HepG2 (cell line): ENCODE data around the gene ENTPD6. TPM values are rescaled to one million over a fixed set of nuclear protein-coding genes. Genes with fewer than 3 reads are reported as not detected.
A peak's percentile ranks its signal among the peaks of the same experiment; 100 is the strongest.

ENCODE experiments used
- ATAC-seq: fragments of 200-7000 bp; cut with Tn5 transposase; 3 replicates; pipeline ENCODE4 v1.9.1; 2020; ENCODE audit warnings: mild to moderate bottlenecking, moderate library complexity
- BruUV-seq: library from RNA; stranded (reverse); fragments of 400-500 nt; replicated peaks from 2 replicates; lab custom pipeline; 2021; lab: Mats Ljungman, UMichigan
- CTCF ChIA-PET: fragments of 300-600 bp; formaldehyde crosslinking; extraction: SDS; loops from one replicate; lab custom pipeline; 2021; ENCODE audit warnings: low total read pairs, inconsistent platforms, low intra/inter-chr PET ratio; lab: Yijun Ruan, JAX
- POLR2A ChIA-PET: fragments of 350-600 bp; sonication (Branson Sonifier 250); formaldehyde crosslinking; loops from one replicate; lab custom pipeline; 2020; ENCODE audit warnings: antibody characterized with exemption, inconsistent platforms; lab: Yijun Ruan, JAX
- DNase-seq: peaks from one replicate; pipeline ENCODE4 v3.0.0-alpha.2; 2015; ENCODE audit warnings: low spot score
- FAIRE-seq: peaks from 3 replicates; lab custom pipeline; 2011; peaks lifted over from hg19 to GRCh38; lab: Jason Lieb, UNC
- H2AFZ ChIP-seq: one replicate; pipeline ENCODE4 v1.6.1; 2011; ENCODE audit warnings: low read length, inconsistent platforms
- H3K27ac ChIP-seq: fragments of 300-600 bp; 3 replicates; pipeline ENCODE4 v1.8.0; 2011; ENCODE audit warnings: mixed run types, mild to moderate bottlenecking, mixed read lengths, low read length, inconsistent platforms; ENCODE audit not compliant: insufficient read depth; ENCODE audit errors: extremely low read length
- H3K27me3 ChIP-seq, 2 experiments: fragments of 200-600 bp in 1 of 2; 2 replicates in 1 of 2; 3 replicates in 1 of 2; pipeline versions ENCODE4 v1.6.0 to v1.8.0; 2011; ENCODE audit warnings: low read length in 2 of 2, mild to moderate bottlenecking in 2 of 2, moderate library complexity in 2 of 2, inconsistent platforms in 1 of 2; ENCODE audit not compliant: insufficient read depth in 2 of 2, control insufficient read depth in 1 of 2
- H3K36me3 ChIP-seq, 2 experiments: fragments of 200-600 bp in 1 of 2; replicated peaks in 1 of 2; 2 replicates in 1 of 2; 3 replicates in 1 of 2; pipeline versions ENCODE4 v1.5.1 to v1.8.0; 2011; ENCODE audit warnings: low read length in 2 of 2, inconsistent platforms in 1 of 2; ENCODE audit not compliant: insufficient read depth in 2 of 2, control insufficient read depth in 1 of 2
- H3K4me1 ChIP-seq: 2 replicates; pipeline ENCODE4 v1.5.1; 2012; ENCODE audit warnings: low read length, inconsistent platforms; ENCODE audit not compliant: insufficient read depth
- H3K4me2 ChIP-seq: 2 replicates; pipeline ENCODE4 v1.6.0; 2011; ENCODE audit warnings: low read depth, low read length, inconsistent platforms
- H3K4me3 ChIP-seq, 3 experiments: fragments of 200-600 bp in 1 of 3; sonication (generic), shearing (Covaris generic) in 1 of 3; replicated peaks in 1 of 3; 2 replicates each; pipeline ENCODE4 v1.5.1; 2011 to 2016; ENCODE audit warnings: low read length in 3 of 3, inconsistent platforms in 2 of 3, low read depth in 2 of 3, mild to moderate bottlenecking in 2 of 3, control low read depth in 1 of 3, mixed read lengths in 1 of 3; ENCODE audit not compliant: insufficient read depth in 1 of 3
- H3K79me2 ChIP-seq: one replicate; pipeline ENCODE4 v1.6.1; 2011; ENCODE audit warnings: low read length, inconsistent platforms; ENCODE audit not compliant: insufficient read depth
- H3K9ac ChIP-seq: 2 replicates; pipeline ENCODE4 v1.6.0; 2011; ENCODE audit warnings: mild to moderate bottlenecking, low read depth, low read length, inconsistent platforms; ENCODE audit not compliant: insufficient read depth
- H3K9me3 ChIP-seq: 2 replicates; pipeline ENCODE4 v1.5.1; 2012; ENCODE audit warnings: mild to moderate bottlenecking, low read length
- H4K20me1 ChIP-seq: 2 replicates; pipeline ENCODE4 v1.6.0; 2011; ENCODE audit warnings: inconsistent platforms, mild to moderate bottlenecking, low read length, moderate library complexity; ENCODE audit not compliant: insufficient read depth
- NFE2 ChIP-seq: sonication (generic); formaldehyde crosslinking; IDR thresholded peaks from 2 replicates; pipeline ENCODE4 v1.4.0; 2020; ENCODE audit warnings: missing genetic modification reagents
- POGZ ChIP-seq: sonication (generic); formaldehyde crosslinking; IDR thresholded peaks from 2 replicates; pipeline ENCODE4 v1.4.0; 2020; ENCODE audit warnings: mild to moderate bottlenecking, missing genetic modification reagents
- SIN3A ChIP-seq: IDR thresholded peaks from 2 replicates; pipeline ENCODE4 v1.6.1; 2011; ENCODE audit warnings: low read depth, mild to moderate bottlenecking, control low read depth, low read length, borderline replicate concordance
- SNRNP70 ChIP-seq: fragments of 200-400 bp; formaldehyde crosslinking; IDR thresholded peaks from 2 replicates; pipeline ENCODE4 v1.6.1; 2017; ENCODE audit warnings: mild to moderate bottlenecking, low read depth, low read length, moderate library complexity
- ZFP36 ChIP-seq: fragments of 150-350 bp; IDR thresholded peaks from 2 replicates; pipeline ENCODE4 v1.6.1; 2018; ENCODE audit warnings: borderline replicate concordance, low read length, low read depth; ENCODE audit not compliant: partially characterized antibody
- ZNF224 ChIP-seq: sonication (generic); formaldehyde crosslinking; IDR thresholded peaks from 2 replicates; pipeline ENCODE4 v1.5.0; 2020; ENCODE audit warnings: mild to moderate bottlenecking, missing genetic modification reagents
- ZNF552 ChIP-seq: sonication (generic); formaldehyde crosslinking; IDR thresholded peaks from 2 replicates; pipeline ENCODE4 v1.9.0; 2022; ENCODE audit warnings: missing genetic modification reagents, mild to moderate bottlenecking, borderline replicate concordance
- ZNF740 ChIP-seq: sonication (generic); formaldehyde crosslinking; IDR thresholded peaks from 2 replicates; pipeline ENCODE4 v1.4.0; 2020; ENCODE audit warnings: missing genetic modification reagents
- WGBS: methylation state at CpG from one replicate; pipeline ENCODE4 v1.1.6; 2017; ENCODE audit warnings: low lambda C conversion rate; 5-methylcytosine and 5-hydroxymethylcytosine counted together
- in situ Hi-C: cut with HindIII; loops from 2 replicates; pipeline ENCODE4 v1.10.0; 2017; ENCODE audit warnings: low pct_unique_long_range_greater_than_20kb; ENCODE audit not compliant: extremely low pct_ligation_motif_present
- intact Hi-C: fragments of 100-400 bp; cut with micrococcal nuclease; formaldehyde crosslinking; loops from one replicate; pipeline ENCODE4 v1.10.0; 2022; ENCODE audit not compliant: unreplicated experiment
- polyA plus RNA-seq, 8 experiments: library from polyadenylated mRNA; depleted of rRNA in 3 of 8; stranded (reverse) in 7 of 8; unstranded in 1 of 8; fragments of >200 nt; fragmentation: Illumina TruSeq in 4 of 8; extraction: Trizol in 4 of 8; gene quantifications; 2 replicates each; pipeline versions ENCODE4 v1.2.1 to v1.2.3, GENCODE V29; 2011 to 2016; ENCODE audit warnings: low read depth in 4 of 8, missing spikeins in 1 of 8, mixed read lengths in 1 of 8; ENCODE audit not compliant: insufficient read depth in 1 of 8
- total RNA-seq, 5 experiments: library from RNA; depleted of rRNA; stranded (reverse); fragments of >200 nt; fragmentation: Illumina TruSeq; extraction: Trizol; gene quantifications; 2 replicates each; pipeline ENCODE4 v1.2.3, GENCODE V29; 2016; ENCODE audit warnings: low read depth in 1 of 5

Gene ENTPD6
- total and polyA plus RNA-seq, 2 of the 13 experiments (the other 11 are each of a cell fraction or from before 2014, with no cell fraction given): 164 to 172 TPM

GRCh38 chr20:25229486-25230165, 34.1 kb downstream of the ENTPD6 start:
- DNase-seq: no peak
- Histone ChIP-seq H3K79me2 (no peaks in the 10 kb centered on the region), H3K9me3 (no peaks in the 10 kb centered on the region), H3K9ac (no peak overlapping the region), H3K36me3 (no peaks in the 10 kb centered on the region)
- intact Hi-C loops (no loop called here), in situ Hi-C loops (no loop called here)
- CTCF ChIA-PET: no interaction called here
- TF ChIP-seq ZFP36: no peak
- TF ChIP-seq ZNF552 (CRISPR knock-in tag): no peak
- TF ChIP-seq POGZ (CRISPR knock-in tag): no peak
- no peak for TF ChIP-seq NFE2 (CRISPR knock-in tag)
- no peak for TF ChIP-seq SIN3A
- no peak for TF ChIP-seq ZNF740
- TF ChIP-seq ZNF224: no peak
- TF ChIP-seq SNRNP70: no peak
- TF ChIP-seq, all 625 proteins: peak for 0
- Histone ChIP-seq H2AFZ (no peak overlapping the region), H3K4me2 (no peak overlapping the region), H4K20me1 (no peaks in the 10 kb centered on the region), H3K27me3 (no peaks in the 10 kb centered on the region), H3K4me3 (no peak overlapping the region), H3K27ac (no peak overlapping the region), H3K4me1 (peaks cover 58% of the 10 kb centered on the region)
- peak; percentile 1; the same call in 1 of the 3 replicates for ATAC-seq
- WGBS: 82% methylated on average over 23 of the region's 23 CpGs
- no peak for FAIRE-seq
- POLR2A ChIA-PET: no interaction called here
- BruUV-seq: no TSS peak
